HTR-8/SVneo (cell line): ENCODE data around the gene FNDC3B.

Experiments
- DNase-seq: peaks from one replicate; pipeline ENCODE4 v3.0.0; 2011; ENCODE audit warnings: low spot score, mixed read lengths; ENCODE audit not compliant: insufficient read length
- FAIRE-seq: peaks from 2 replicates; lab custom pipeline; 2011; peaks lifted over from hg19 to GRCh38; lab: Jason Lieb, UNC

FNDC3B gene

GRCh38 chr3:172289583-172289982 lies 250.2 kb downstream of the FNDC3B start:
- DNase-seq (no peak), FAIRE-seq (no peak)

DNA sequence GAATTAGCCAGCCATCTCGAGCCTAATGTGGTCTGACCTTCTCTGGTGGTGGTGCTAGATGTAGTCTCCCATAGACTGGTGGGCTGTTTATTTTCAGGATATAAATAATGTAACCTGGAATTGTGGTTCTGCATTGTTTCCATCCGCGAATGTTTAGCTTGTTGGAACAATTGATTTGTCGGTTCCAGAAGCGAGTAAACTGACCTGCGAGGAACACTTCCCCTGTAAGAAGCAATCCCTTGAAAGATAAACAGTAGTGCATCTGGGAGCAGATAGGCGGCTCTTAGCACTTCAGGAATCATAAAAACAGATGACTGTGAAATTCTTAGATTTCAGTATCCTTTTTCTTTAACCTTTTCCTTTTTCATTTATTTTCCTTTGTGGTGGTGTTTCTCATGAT lies 251.1 kb downstream of the FNDC3B start:
- FAIRE-seq, result no peak
- no peak for DNase-seq

- FAIRE-seq (no peak), DNase-seq (no peak)
These were observed 252.3 kb downstream of the FNDC3B start for GRCh38 chr3:172291650-172292049.

DNA sequence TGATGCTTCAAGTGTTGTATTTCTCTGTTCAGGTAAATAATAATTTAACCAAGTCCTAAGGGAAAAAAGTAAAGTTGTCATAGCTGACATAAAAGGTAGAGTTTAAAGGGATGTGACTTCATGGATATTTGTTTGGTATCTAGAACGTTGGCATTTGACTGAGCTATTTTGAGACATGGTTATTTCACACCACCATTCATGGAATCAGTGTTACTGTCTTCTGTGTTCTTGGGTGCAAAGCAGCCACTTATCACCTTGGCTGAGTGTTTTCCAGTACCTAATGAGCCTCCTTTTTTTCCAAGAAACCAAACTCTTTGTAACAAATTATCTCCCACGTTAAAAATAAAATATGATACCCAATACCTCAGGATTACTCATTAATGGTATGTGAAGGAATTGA lies 253.0 kb downstream of the FNDC3B start:
- DNase-seq, result no peak
- FAIRE-seq, result no peak

DNA sequence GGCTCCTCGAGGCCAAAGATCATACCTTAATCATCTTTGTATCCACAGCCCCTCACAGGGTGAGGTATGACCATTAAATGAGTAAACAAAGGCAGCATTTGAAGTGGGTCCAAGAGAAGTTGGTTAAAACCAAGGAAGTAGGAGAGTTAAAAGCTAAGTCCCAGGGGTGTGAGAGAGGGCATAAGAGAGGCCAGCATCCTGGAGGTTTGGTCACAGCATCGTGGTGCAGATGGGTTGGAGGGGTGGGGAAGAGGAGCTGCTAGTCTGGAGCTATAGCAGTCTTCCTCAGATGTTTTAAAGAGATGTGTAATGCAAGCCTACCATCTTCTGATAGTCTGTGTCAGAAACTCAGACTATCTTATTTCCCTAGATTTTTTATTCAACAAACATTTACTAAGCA lies 253.7 kb downstream of the FNDC3B start:
- DNase-seq (no peak), FAIRE-seq (no peak)

GRCh38 chr3:172294223-172294806 lies 254.9 kb downstream of the FNDC3B start:
- no peak for FAIRE-seq
- no peak for DNase-seq

DNA sequence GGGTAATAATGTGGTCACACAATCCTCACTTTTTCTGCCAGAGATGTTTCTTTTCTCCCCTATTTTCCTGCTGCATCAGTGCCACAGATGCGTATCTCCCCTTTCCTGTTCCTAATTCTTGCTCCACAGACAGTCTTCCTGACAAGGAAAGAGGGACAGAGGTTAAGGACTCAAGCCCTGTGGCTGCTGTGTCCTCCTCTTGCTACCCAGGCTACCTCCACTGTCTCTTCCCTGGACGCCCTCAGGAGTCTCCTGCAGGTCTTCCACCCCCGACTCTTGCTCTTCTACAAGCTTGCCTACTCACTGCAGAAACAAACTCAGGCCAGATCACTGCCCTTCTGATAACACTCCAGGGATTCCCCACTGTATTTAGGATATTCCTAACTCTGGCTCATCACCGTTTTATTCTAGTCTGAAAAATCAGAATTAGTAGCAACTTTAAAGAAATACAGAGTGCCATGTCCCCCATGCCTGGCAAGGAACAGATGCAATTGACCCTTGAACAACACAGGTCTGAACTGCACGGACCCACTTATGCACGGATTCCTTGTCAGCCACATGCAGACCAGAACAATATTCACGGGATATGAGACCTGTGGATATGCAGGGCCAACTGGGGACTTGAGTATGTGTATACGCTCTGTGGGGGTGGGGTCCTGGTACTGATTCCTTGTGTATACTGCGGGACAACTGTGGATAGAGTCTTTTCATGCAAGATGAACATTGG lies 257.0 kb downstream of the FNDC3B start:
- no peak for FAIRE-seq
- DNase-seq, result no peak

DNA sequence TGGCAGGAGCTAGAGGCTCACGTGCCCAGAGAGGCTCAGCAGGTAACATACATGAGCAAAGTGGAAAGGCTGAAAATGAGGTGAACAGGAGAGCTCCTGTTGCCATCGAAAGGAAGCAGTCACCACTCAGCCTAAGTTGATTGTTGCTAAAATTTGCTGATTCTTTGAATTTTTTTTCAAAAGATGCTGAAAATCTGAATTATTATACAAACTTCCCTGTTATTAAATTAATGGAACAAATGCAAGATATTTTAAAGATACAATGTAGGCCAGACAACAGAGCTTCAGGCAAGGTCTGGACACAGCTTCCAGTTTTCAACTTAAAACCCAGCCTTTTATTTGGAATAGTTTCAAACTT lies 257.6 kb downstream of the FNDC3B start:
- FAIRE-seq, result no peak
- no peak for DNase-seq

DNA sequence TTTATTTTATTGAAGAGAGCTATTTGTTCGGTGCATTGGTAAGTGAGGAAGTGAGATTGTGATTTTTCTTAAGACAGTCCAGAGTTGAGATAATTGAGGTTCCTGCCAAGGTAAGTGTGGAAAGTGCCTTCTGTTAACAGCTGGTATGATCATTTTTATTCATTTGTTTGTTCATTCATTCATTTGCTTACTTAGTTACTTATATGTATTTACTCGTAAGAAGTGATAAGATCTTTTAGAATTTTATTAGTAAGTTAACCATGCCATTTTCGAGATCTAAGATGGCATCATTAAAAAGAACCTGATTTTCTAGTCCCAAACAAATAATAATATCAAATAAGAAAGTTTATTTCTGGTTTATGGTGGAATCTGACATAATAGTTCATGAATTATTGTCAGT lies 258.9 kb downstream of the FNDC3B start:
- no peak for FAIRE-seq
- DNase-seq, result no peak

DNA sequence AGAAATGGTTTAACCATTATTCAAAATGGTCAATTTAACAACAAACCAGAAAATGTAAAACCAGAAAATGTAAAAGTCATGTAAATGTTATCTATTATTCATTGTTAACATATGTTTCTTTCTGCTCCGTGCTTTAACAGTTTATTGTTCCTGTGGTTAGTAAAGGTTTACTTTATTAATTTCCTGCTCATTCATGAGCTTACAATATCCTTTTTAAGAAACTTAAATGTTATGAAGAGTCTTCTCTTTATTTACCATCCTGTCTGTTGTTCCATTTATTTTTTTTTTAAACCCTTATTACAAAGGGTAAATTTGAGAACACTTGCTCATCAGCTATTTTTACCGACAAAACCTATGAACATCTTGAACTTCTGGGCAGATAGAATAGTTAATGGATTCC lies 260.8 kb downstream of the FNDC3B start:
- DNase-seq (no peak), FAIRE-seq (no peak)

- FAIRE-seq (no peak), DNase-seq (no peak)
These were observed 261.5 kb downstream of the FNDC3B start for GRCh38 chr3:172300862-172301261.

DNA sequence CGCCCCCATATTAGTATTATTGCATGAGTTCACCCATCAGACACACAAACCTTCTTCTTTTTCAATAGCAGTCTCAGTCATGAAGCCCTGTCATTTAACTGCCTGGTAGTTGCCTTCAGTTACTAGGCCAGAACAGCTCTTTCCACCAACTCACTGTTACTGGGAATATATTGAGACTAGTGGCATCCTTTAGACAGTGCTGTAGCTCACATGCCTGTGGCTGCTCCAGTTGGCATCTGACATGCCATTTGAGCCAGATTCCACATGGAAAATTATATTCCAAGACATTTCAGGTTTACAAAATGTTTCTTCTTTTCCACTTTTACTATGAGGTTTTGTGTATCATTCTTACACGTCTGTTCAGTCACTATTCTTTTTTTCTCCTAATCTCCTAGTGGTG lies 262.8 kb downstream of the FNDC3B start:
- FAIRE-seq (no peak), DNase-seq (no peak)

DNA sequence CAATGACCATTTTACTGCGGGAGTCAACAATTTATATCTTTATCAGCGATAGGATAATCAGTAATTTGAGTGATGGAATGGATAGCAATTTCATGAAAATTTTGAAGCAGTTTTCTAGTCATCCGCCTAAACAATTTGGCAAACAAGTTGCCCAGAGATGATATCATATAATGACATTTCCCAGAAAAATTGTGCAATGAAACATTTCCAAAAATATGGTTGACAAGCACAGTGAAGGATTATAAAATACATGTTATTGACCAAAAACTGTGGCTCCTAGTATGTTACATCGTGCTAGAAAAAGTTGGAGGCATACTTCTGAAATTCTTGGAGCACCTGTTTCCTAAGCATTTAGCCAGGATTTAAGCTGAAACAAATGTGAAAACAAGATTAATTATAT lies 263.8 kb downstream of the FNDC3B start:
- FAIRE-seq (no peak), DNase-seq (no peak)

DNA sequence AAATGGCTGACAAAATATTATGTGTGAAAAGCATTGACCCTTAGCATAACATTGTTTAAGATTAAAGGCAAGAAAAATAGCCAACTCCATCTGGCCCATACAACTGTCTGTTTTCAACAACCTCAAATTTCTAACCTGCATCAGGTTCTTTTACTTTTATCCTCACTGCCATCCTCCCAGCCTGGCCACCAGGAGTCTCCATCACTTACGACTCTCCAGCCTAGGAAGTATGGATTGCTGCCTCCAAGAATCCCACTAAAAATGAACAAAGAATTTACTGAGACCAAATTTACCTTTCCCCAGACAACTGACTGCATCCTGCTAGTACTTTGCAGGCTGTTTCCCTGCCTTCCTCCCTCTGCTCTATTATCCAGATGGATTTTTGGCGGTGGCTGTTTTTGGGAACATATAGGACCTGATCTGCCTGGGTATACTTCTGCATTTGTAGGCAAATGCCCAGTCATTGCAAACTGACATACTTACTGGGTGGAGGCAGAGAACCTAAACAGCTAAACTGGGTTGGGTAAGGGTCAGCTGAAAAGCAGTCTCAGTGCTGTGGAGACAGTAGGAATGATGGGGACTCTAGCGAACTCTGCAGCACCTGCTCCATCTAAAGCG lies 264.7 kb downstream of the FNDC3B start:
- no peak for DNase-seq
- no peak for FAIRE-seq

GRCh38 chr3:172305552-172305951 lies 266.2 kb downstream of the FNDC3B start:
- FAIRE-seq, result no peak
- no peak for DNase-seq

GRCh38 chr3:172305974-172306373 lies 266.6 kb downstream of the FNDC3B start:
- DNase-seq (no peak), FAIRE-seq (no peak)

GRCh38 chr3:172307141-172307560 lies 267.8 kb downstream of the FNDC3B start:
- peak; percentile 20 for FAIRE-seq
- peak; percentile 26 for DNase-seq

DNA sequence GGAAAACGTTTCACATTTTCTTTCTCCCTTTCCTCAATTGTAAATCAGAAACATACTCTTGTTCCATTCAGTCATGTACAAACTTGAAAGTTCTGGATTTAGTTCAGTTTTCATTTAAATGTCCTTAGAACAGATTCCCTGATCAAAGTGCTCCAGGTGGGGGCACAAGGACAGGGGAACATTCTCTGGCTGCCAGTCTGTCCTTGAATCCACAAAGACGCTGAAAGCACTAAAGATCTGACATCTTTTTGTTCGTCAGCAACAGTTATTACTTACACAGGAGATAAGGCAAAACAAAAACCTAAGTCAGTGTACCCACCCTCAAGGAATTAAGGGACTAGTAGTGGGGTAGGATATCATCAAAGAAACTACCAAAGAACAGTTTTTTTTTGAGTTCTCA lies 269.7 kb downstream of the FNDC3B start:
- FAIRE-seq (no peak), DNase-seq (no peak)

GRCh38 chr3:172309741-172310427 lies 270.5 kb downstream of the FNDC3B start:
- FAIRE-seq, result no peak

GRCh38 chr3:172310428-172310760 lies 271.0 kb downstream of the FNDC3B start:
- FAIRE-seq (no peak), DNase-seq (no peak)

More at GRCh38 chr3:172309741-172310427, 270.5 kb downstream of the FNDC3B start:
- DNase-seq, result no peak

GRCh38 chr3:172311217-172311616 lies 271.8 kb downstream of the FNDC3B start:
- DNase-seq, result no peak
- no peak for FAIRE-seq
